ENCODE measurements around the gene PPP4R4. TPM values are rescaled to one million over a fixed set of nuclear protein-coding genes. Genes with fewer than 3 reads are reported as not detected.
"Not testable (repeated sequence)": the region's sequence is repeated elsewhere in the genome, so short reads cannot be mapped to it uniquely, and the experiment has no call there.

Gene PPP4R4
- total RNA-seq, 1 donor: under 0.01 TPM

GRCh38 chr14:94213021-94213420, 38.9 kb downstream of the PPP4R4 start:
- no peaks in the 10 kb centered on the region for H4K20me1 ChIP-seq (ENCODE audit: insufficient read depth, low read length)
- peaks cover 3% of the 10 kb centered on the region for H3K4me1 ChIP-seq (ENCODE audit: insufficient read depth, low read length)
- DNase-seq (ENCODE audit: insufficient read length, low spot score, missing footprints): peak; percentile 55
- H3K36me3 ChIP-seq (ENCODE audit: insufficient read depth, low read length): no peaks in the 10 kb centered on the region
- H3K4me3 ChIP-seq (ENCODE audit: insufficient read depth, low read length): no peak overlapping the region
- no peak overlapping the region for H3K4me2 ChIP-seq (ENCODE audit: insufficient read depth, low read length)
- no peak overlapping the region for H3K27ac ChIP-seq (ENCODE audit: low read depth, low read length)
- TF ChIP-seq, protein P1, sequence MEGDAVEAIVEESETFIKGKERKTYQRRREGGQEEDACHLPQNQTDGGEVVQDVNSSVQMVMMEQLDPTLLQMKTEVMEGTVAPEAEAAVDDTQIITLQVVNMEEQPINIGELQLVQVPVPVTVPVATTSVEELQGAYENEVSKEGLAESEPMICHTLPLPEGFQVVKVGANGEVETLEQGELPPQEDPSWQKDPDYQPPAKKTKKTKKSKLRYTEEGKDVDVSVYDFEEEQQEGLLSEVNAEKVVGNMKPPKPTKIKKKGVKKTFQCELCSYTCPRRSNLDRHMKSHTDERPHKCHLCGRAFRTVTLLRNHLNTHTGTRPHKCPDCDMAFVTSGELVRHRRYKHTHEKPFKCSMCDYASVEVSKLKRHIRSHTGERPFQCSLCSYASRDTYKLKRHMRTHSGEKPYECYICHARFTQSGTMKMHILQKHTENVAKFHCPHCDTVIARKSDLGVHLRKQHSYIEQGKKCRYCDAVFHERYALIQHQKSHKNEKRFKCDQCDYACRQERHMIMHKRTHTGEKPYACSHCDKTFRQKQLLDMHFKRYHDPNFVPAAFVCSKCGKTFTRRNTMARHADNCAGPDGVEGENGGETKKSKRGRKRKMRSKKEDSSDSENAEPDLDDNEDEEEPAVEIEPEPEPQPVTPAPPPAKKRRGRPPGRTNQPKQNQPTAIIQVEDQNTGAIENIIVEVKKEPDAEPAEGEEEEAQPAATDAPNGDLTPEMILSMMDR (IDR thresholded peaks at IDR 0.05; ENCODE audit: extremely low read depth, low read depth, low read length): no peak
- H3K79me2 ChIP-seq (ENCODE audit: insufficient read depth, low read length): no peaks in the 10 kb centered on the region
- H3K9me3 ChIP-seq (ENCODE audit: low read depth, low read length): no peaks in the 10 kb centered on the region
- no peaks in the 10 kb centered on the region for H3K27me3 ChIP-seq (ENCODE audit: insufficient read depth, low read length)
- no peak overlapping the region for H2AFZ ChIP-seq (ENCODE audit: low read length)

- Histone ChIP-seq H3K4me3 (ENCODE audit: insufficient read depth, low read length) (no peak overlapping the region), H3K27me3 (ENCODE audit: insufficient read depth, low read length) (no peaks in the 10 kb centered on the region), H2AFZ (ENCODE audit: low read length) (no peak overlapping the region), H3K27ac (ENCODE audit: low read depth, low read length) (no peak overlapping the region), H3K79me2 (ENCODE audit: insufficient read depth, low read length) (no peaks in the 10 kb centered on the region), H3K4me1 (ENCODE audit: insufficient read depth, low read length) (peaks cover 3% of the 10 kb centered on the region), H3K36me3 (ENCODE audit: insufficient read depth, low read length) (no peaks in the 10 kb centered on the region), H3K4me2 (ENCODE audit: insufficient read depth, low read length) (no peak overlapping the region), H3K9me3 (ENCODE audit: low read depth, low read length) (no peaks in the 10 kb centered on the region), H4K20me1 (ENCODE audit: insufficient read depth, low read length) (no peaks in the 10 kb centered on the region)
- TF ChIP-seq, protein P1 (IDR thresholded peaks at IDR 0.05; ENCODE audit: extremely low read depth, low read depth, low read length): no peak
- DNase-seq (ENCODE audit: insufficient read length, low spot score, missing footprints): no peak
These were observed 39.6 kb downstream of the PPP4R4 start for GRCh38 chr14:94213741-94214140.

- Histone ChIP-seq H3K9me3 (ENCODE audit: low read depth, low read length) (no peaks in the 10 kb centered on the region), H2AFZ (ENCODE audit: low read length) (no peak overlapping the region), H3K4me2 (ENCODE audit: insufficient read depth, low read length) (no peak overlapping the region), H3K27ac (ENCODE audit: low read depth, low read length) (no peak overlapping the region), H3K79me2 (ENCODE audit: insufficient read depth, low read length) (no peaks in the 10 kb centered on the region), H3K4me1 (ENCODE audit: insufficient read depth, low read length) (peaks cover 3% of the 10 kb centered on the region), H3K36me3 (ENCODE audit: insufficient read depth, low read length) (no peaks in the 10 kb centered on the region), H3K4me3 (ENCODE audit: insufficient read depth, low read length) (no peak overlapping the region), H4K20me1 (ENCODE audit: insufficient read depth, low read length) (no peaks in the 10 kb centered on the region), H3K27me3 (ENCODE audit: insufficient read depth, low read length) (no peaks in the 10 kb centered on the region)
- DNase-seq (ENCODE audit: insufficient read length, low spot score, missing footprints): peak; percentile 42
- TF ChIP-seq, protein P1 (IDR thresholded peaks at IDR 0.05; ENCODE audit: extremely low read depth, low read depth, low read length): no peak
These were observed 43.0 kb downstream of the PPP4R4 start for GRCh38 chr14:94217116-94217515.

DNA sequence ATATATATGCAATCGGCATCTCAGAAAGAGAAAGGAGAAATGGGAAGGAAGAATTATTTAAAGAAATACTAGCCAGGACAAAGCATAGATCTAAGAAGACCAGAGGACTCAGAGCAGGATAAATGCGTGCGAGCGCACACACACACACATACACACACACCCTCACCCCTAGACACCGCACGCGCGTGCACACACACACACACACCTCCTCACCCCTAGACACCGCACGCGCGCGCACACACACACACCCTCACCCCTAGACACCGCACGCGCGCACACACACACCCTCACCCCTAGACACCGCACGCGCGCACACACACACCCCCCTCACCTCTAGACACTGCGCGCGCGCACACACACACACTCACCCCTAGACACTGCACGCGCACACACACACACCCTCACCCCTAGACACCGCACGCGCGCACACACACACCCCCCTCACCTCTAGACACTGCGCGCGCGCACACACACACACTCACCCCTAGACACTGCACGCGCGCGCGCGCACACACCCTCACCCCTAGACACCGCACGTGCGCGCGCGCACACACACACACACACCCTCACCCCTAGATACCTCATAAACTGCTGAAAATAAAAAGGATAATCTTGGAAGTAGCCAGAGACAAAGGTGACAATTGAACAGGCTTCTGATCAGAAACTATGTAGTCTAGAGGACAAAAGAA, 44.2 kb downstream of the PPP4R4 start:
- not testable (repeated sequence) for H3K4me1 ChIP-seq (ENCODE audit: insufficient read depth, low read length); H3K9me3 ChIP-seq (ENCODE audit: low read depth, low read length); H3K27ac ChIP-seq (ENCODE audit: low read depth, low read length); H3K4me3 ChIP-seq (ENCODE audit: insufficient read depth, low read length); H2AFZ ChIP-seq (ENCODE audit: low read length); DNase-seq (ENCODE audit: insufficient read length, low spot score, missing footprints); H3K36me3 ChIP-seq (ENCODE audit: insufficient read depth, low read length); H3K4me2 ChIP-seq (ENCODE audit: insufficient read depth, low read length); H3K79me2 ChIP-seq (ENCODE audit: insufficient read depth, low read length); H4K20me1 ChIP-seq (ENCODE audit: insufficient read depth, low read length); H3K27me3 ChIP-seq (ENCODE audit: insufficient read depth, low read length)

Data from osteoblast (primary cell).